Astrocyte (in vitro differentiated cells and primary cell): Measurements from ENCODE around the gene ATP6V1G2. TPM values are rescaled to one million over a fixed set of nuclear protein-coding genes. Genes with fewer than 3 reads are reported as not detected.

Experiments used
- DNase-seq: peaks from one replicate; pipeline ENCODE4 v3.0.0-alpha.2; 2010; ENCODE audit warnings: low read depth
- FAIRE-seq: peaks from 2 replicates; lab custom pipeline; 2011; peaks lifted over from hg19 to GRCh38; lab: Jason Lieb, UNC
- H2AFZ ChIP-seq: 2 replicates; pipeline ENCODE4 v1.6.0; 2012; ENCODE audit warnings: low read depth, low read length, inconsistent platforms
- H3K27ac ChIP-seq: 2 replicates; pipeline ENCODE4 v1.5.1; 2011; ENCODE audit warnings: low read depth, low read length, inconsistent platforms
- H3K27me3 ChIP-seq: 2 replicates; pipeline ENCODE4 v1.6.0; 2011; ENCODE audit warnings: low read length, inconsistent platforms; ENCODE audit not compliant: insufficient read depth
- H3K36me3 ChIP-seq: 2 replicates; pipeline ENCODE4 v1.5.1; 2011; ENCODE audit warnings: low read length, inconsistent platforms; ENCODE audit not compliant: insufficient read depth
- H3K4me1 ChIP-seq: 2 replicates; pipeline ENCODE4 v1.5.1; 2011; ENCODE audit warnings: low read length, inconsistent platforms; ENCODE audit not compliant: insufficient read depth
- H3K4me2 ChIP-seq: 2 replicates; pipeline ENCODE4 v1.6.0; 2012; ENCODE audit warnings: low read length, inconsistent platforms
- H3K4me3 ChIP-seq: 2 replicates; pipeline ENCODE4 v1.5.1; 2011; ENCODE audit warnings: low read depth, mild to moderate bottlenecking, low read length, inconsistent platforms; ENCODE audit not compliant: insufficient read depth
- H3K79me2 ChIP-seq: 2 replicates; pipeline ENCODE4 v1.6.0; 2012; ENCODE audit warnings: mild to moderate bottlenecking, low read length, inconsistent platforms; ENCODE audit not compliant: insufficient read depth
- H3K9ac ChIP-seq: 2 replicates; pipeline ENCODE4 v1.6.0; 2012; ENCODE audit warnings: mild to moderate bottlenecking, low read length, inconsistent platforms
- H3K9me3 ChIP-seq: 2 replicates; pipeline ENCODE4 v1.5.1; 2012; ENCODE audit warnings: low read depth, mild to moderate bottlenecking, low read length, inconsistent platforms; ENCODE audit not compliant: insufficient read depth
- H4K20me1 ChIP-seq: 2 replicates; pipeline ENCODE4 v1.6.0; 2012; ENCODE audit warnings: low read length, inconsistent platforms; ENCODE audit not compliant: insufficient read depth
- H3K27ac Mint-ChIP-seq: one replicate; pipeline ENCODE4 v1.8.0; 2021; ENCODE audit warnings: mild to moderate bottlenecking, mixed read lengths; ENCODE audit not compliant: unreplicated experiment
- H3K27me3 Mint-ChIP-seq: one replicate; pipeline ENCODE4 v1.8.0; 2021; ENCODE audit warnings: low read depth, mixed read lengths; ENCODE audit not compliant: unreplicated experiment
- H3K36me3 Mint-ChIP-seq: one replicate; pipeline ENCODE4 v1.8.0; 2021; ENCODE audit warnings: low read depth, mixed read lengths; ENCODE audit not compliant: unreplicated experiment
- H3K4me1 Mint-ChIP-seq: one replicate; pipeline ENCODE4 v1.8.0; 2021; ENCODE audit warnings: low read depth, mixed read lengths; ENCODE audit not compliant: unreplicated experiment
- H3K4me3 Mint-ChIP-seq: one replicate; pipeline ENCODE4 v1.8.0; 2021; ENCODE audit warnings: mild to moderate bottlenecking, moderate library complexity, mixed read lengths; ENCODE audit not compliant: unreplicated experiment
- H3K9me3 Mint-ChIP-seq: one replicate; pipeline ENCODE4 v1.8.0; 2021; ENCODE audit warnings: mild to moderate bottlenecking, mixed read lengths; ENCODE audit not compliant: unreplicated experiment
- EZH2 ChIP-seq: IDR thresholded peaks from 2 replicates; pipeline ENCODE4 v1.6.1; 2012; ENCODE audit warnings: mild to moderate bottlenecking, low read length, inconsistent platforms; ENCODE audit not compliant: insufficient read depth
- total RNA-seq: library from RNA; stranded (reverse); gene quantifications from 2 replicates; pipeline ENCODE4 v1.2.1, GENCODE V29; 2021
- TF ChIP-seq, protein P1 (sequence below): IDR thresholded peaks from 2 replicates; pipeline ENCODE4 v1.5.1; 2011; ENCODE audit warnings: low read depth, mild to moderate bottlenecking, inconsistent platforms, low read length, moderate library complexity; ENCODE audit not compliant: insufficient read depth

ATP6V1G2 gene
- total RNA-seq, 1 donor from 2014 or later = 2.6 TPM

DNA sequence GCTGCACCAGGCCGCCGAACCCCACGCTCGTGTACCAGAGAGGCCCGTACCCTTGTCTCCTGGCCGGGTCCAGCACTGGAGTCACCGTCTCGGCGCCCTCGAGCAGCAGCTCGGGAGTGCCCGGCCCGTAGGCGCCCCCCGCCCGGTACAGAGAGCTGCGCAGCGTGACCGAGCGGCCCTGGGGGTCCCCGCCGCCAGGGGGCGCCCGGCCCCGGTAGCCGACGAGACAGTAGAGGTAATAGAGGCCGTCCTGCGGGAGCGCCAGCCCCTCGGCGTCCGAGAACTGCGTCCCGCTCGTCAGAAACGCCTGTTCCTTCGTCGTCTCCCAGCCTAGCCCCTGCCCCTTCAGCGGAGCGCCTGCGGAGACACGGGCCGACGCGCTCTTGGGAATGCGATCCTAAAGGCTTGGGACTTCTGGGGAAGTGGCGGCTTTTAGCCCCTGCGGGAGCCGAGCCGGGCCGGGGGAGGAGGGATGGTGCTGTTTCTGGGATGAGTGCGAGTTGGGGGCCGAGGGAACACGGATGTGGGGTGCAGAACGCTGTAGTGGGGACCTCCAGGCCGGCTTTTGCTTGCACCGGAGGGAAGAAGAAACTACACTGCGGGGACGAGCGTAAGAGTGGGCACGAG lies 34.5 kb upstream of the ATP6V1G2 start:
- Histone ChIP-seq H3K9ac (peak overlapping the region; percentile 86), H3K4me3 (peak overlapping the region; percentile 77), H4K20me1 (no peaks in the 10 kb centered on the region), H2AFZ (peak overlapping the region; percentile 98), H3K4me2 (peak overlapping the region; percentile 95), H3K27ac (peak overlapping the region; percentile 23), H3K9me3 (no peaks in the 10 kb centered on the region), H3K27me3 (no peaks in the 10 kb centered on the region), H3K4me1 (peaks cover 11% of the 10 kb centered on the region), H3K36me3 (no peaks in the 10 kb centered on the region), H3K79me2 (no peaks in the 10 kb centered on the region)
- H3K36me3 Mint-ChIP-seq = no peaks in the 10 kb centered on the region
- peak; percentile 52 for DNase-seq
- peak overlapping the region; percentile 98 for H3K4me3 Mint-ChIP-seq
- no peaks in the 10 kb centered on the region for H3K9me3 Mint-ChIP-seq
- no peak for FAIRE-seq
- TF ChIP-seq, protein P1, sequence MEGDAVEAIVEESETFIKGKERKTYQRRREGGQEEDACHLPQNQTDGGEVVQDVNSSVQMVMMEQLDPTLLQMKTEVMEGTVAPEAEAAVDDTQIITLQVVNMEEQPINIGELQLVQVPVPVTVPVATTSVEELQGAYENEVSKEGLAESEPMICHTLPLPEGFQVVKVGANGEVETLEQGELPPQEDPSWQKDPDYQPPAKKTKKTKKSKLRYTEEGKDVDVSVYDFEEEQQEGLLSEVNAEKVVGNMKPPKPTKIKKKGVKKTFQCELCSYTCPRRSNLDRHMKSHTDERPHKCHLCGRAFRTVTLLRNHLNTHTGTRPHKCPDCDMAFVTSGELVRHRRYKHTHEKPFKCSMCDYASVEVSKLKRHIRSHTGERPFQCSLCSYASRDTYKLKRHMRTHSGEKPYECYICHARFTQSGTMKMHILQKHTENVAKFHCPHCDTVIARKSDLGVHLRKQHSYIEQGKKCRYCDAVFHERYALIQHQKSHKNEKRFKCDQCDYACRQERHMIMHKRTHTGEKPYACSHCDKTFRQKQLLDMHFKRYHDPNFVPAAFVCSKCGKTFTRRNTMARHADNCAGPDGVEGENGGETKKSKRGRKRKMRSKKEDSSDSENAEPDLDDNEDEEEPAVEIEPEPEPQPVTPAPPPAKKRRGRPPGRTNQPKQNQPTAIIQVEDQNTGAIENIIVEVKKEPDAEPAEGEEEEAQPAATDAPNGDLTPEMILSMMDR = peak; percentile 55
- TF ChIP-seq EZH2 = no peak
- peaks cover 4% of the 10 kb centered on the region for H3K4me1 Mint-ChIP-seq
- H3K27me3 Mint-ChIP-seq = peaks cover 13% of the 10 kb centered on the region
- peak overlapping the region; percentile 48 for H3K27ac Mint-ChIP-seq

DNA sequence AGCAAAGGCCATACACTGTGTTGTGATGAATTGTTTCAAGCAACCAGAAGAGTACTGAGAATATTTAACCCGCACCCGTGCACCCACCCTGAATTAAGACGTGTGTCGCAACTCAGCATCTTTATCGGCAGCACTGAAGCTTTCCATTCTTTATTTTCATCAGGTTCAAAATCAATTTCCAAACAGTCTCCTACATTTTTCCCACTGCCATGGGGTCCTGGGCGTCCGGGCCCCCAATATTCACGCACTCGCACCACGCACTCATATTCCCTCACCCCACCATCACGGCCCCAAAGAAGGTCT lies 34.0 kb upstream of the ATP6V1G2 start:
- H3K36me3 Mint-ChIP-seq = no peaks in the 10 kb centered on the region
- no peak for DNase-seq
- no peak overlapping the region for H3K27ac Mint-ChIP-seq
- H3K9ac ChIP-seq = peak overlapping the region; percentile 86
- peak overlapping the region; percentile 98 for H2AFZ ChIP-seq
- no peaks in the 10 kb centered on the region for H3K27me3 ChIP-seq
- FAIRE-seq = no peak
- peaks cover 6% of the 10 kb centered on the region for H3K4me1 Mint-ChIP-seq
- H3K27me3 Mint-ChIP-seq = peaks cover 14% of the 10 kb centered on the region
- no peaks in the 10 kb centered on the region for H3K9me3 Mint-ChIP-seq
- H3K27ac ChIP-seq = no peak overlapping the region
- H3K79me2 ChIP-seq = no peaks in the 10 kb centered on the region
- peak overlapping the region; percentile 58 for H3K4me3 Mint-ChIP-seq
- peak overlapping the region; percentile 95 for H3K4me2 ChIP-seq
- peaks cover 11% of the 10 kb centered on the region for H3K4me1 ChIP-seq
- TF ChIP-seq, protein P1 = no peak
- peak overlapping the region; percentile 77 for H3K4me3 ChIP-seq
- H3K36me3 ChIP-seq = no peaks in the 10 kb centered on the region
- H4K20me1 ChIP-seq = no peaks in the 10 kb centered on the region
- no peaks in the 10 kb centered on the region for H3K9me3 ChIP-seq
